SHP77 treated with DMSO at 0.1 percent for 48 hours (cell line): Measurements from ENCODE around the gene CPTP.

Experiments used
- DNase-seq: peaks from one replicate; lab custom pipeline; 2025; lab: John Stamatoyannopoulos, UW

CPTP gene

DNA sequence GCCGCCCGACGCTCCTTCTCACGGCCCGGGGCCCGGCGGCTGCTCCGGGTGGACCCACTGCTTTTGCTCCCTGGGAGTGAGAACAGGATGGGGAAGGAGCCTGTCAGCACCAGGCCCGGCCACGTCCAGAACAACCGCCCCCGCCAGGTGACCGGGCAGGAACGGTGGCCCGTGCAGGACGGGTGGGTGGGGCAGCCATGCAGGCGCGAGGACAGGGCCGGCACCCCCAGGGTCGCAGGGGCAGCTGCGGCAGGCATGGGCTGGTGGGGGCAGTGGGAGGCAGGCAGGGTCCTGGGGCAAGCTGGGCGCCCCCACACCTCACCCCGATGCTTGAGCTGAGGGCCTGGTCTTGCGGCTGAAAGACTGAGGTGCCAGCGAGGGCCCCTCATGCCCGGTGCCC lies 11.8 kb downstream of the CPTP start:
- DNase-seq = no peak

GRCh38 chr1:1336931-1337792 lies 12.6 kb downstream of the CPTP start:
- DNase-seq = no peak

- no peak for DNase-seq
These were observed 13.2 kb downstream of the CPTP start for GRCh38 chr1:1337793-1338147.

- DNase-seq = no peak
These were observed 13.7 kb downstream of the CPTP start for GRCh38 chr1:1338278-1338677.

DNA sequence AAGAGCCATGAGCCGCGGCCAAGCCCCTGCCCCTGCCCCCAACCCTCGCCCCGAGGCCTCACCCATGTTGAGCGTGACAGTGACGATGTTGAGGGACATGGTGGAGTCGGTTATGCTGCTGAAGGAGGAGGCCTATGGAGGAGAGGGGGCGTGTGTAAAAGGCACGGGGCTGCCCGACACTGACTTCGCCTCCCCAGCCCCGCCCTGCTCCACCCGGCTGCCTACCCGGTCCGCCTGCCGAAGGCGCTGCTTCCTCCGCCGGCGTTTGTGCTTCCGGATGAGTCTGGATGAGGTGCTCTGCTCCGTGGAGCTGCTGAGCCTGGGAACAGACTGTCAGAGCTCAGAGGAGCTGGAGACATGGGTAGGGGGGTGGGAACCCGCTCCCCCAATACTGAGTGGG lies 15.6 kb downstream of the CPTP start:
- no peak for DNase-seq

- no peak for DNase-seq
These were observed 16.4 kb downstream of the CPTP start for GRCh38 chr1:1340791-1341548.

GRCh38 chr1:1341549-1342021 lies 17.0 kb downstream of the CPTP start:
- no peak for DNase-seq

DNA sequence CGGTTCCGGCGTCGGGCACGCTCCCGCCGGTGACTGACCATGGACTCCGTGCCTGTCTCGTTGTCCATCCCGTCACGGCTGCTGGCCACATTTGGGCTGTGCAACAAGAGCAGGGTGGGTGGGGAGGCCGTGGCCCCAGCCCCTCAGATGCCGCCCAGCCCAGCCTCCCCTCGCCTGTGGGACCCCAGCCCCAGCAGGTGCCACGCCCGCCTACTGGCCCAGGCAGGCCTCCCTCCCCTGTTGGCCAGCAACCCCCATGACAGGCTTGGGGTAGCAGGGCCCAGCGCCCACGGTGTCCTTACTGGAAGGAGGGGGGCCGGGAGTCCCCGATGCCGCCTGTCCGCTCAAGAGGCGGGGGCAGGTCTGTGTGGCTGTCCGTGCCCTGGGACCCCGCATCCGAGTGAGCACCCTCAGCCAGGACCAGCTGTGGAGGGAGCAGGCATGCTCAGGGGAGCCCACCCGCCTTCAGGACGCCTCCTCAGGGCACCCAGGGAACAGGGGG lies 17.5 kb downstream of the CPTP start:
- DNase-seq = no peak

- no peak for DNase-seq
These were observed 18.0 kb downstream of the CPTP start for GRCh38 chr1:1342584-1343115.

- no peak for DNase-seq
These were observed 19.3 kb downstream of the CPTP start for GRCh38 chr1:1343811-1344421.

DNA sequence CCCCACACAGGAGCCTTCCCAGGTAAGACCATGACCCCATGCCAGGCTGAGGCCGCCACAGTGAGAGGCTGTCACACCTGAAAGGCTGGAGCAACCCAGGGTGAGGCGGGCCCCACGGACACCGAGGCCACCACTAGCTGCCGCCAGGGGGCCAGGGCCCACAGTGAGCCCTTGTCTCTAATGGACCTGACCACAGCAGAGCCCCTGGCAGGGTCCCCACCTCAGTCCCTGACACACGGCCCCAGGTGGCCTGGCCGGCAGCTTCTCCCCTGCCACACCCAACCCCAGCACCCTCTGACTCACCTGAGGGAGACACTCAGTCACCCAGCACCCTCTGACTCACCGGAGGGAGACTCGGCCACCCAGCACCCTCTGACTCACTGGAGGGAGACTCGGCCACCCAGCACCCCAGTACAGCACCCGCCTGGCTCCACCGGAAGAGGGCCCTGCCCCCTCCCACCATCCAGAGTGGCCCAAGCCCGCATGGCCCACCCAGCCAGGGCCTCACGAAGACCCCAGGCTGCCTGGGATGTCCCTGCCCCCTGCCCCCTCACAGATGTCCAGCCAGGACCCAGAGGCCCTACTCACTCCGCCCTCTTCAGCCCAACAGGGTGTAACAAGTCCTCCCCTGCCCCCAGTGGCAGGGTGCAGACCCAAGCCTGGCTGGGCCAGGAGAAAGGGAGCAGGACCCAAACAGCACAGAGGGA lies 20.2 kb downstream of the CPTP start:
- DNase-seq = no peak

DNA sequence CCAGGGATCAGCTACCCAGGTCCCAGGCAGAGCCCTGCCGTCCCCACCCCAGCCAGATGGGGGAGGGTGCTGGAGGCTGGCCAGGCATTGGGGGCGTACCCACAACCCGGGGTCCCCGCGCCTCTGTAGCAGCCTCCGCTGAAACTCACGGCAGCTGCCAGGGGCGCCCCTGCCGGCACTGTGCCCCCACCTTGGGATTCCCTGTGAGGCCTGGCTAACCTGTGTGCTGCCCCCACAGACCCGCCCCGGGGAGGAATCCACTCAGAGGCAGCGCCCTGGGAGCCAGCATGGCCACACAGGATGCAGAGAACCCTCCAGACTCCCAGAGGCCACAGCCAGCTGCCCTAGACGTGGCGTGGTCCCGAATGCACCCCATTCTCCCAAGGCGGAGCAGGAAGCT lies 20.8 kb downstream of the CPTP start:
- no peak for DNase-seq

GRCh38 chr1:1345860-1346500 lies 21.4 kb downstream of the CPTP start:
- DNase-seq = no peak

DNA sequence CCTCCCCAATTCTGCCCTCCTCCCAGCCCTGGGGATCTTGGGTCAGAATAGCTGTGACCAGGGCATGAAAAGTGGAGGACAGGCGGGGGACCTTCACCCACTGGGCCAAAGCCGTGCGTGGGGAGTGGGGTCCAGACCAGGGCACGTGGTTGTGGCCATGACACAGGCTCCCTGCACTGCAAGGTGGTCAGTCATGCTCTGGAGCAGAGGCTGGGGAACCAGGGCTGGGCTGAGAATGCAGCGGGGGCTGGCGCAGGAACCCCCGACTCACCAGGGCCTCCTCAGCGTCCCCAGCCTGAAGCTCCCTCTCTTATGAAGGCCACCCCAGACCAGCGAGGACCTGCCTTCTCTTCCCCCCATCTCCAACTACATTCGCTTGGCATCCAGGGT lies 21.9 kb downstream of the CPTP start:
- no peak for DNase-seq

- DNase-seq = no peak
These were observed 22.5 kb downstream of the CPTP start for GRCh38 chr1:1347026-1347595.

- no peak for DNase-seq
These were observed 23.2 kb downstream of the CPTP start for GRCh38 chr1:1347663-1348419.

DNA sequence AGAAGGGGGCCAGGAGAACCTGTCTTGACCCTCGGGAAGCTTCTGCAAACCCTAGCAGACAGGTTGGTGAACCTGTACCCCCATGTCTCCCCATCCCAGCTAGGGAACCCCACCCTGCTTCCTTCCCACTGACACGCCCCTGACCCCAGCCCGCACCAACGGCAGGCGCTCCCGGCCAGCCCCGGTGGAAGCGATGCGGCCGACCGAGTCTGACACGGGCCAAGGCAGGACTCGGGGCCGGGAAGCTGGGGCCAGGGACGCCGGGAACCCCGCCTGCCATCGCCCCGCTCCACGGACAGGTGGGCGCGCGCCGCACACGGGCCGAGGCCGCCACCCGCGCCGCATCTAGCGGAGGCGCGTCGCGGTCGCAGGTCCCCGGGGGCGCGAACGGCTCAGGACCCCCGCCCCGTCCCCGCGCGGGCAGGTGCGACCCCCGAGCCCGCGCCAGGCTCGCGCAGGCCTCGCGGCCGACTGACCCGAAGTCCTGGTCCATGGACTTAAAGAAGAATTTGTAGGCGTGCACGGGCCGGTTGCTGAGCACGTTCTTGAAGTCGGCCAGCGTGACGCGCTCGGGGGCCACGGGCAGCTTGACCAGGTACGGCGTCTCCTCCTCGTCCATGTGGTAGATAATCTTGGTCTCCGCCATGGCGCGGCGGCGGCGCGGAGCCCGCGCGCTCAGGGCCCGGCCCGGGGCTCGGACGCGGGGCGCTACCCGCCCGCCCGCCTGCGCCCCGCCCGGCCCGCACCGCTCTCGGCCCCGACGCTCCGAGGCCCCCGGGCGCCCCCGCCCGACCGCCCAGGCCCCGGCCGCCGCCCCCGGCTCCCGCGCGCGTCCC lies 24.0 kb downstream of the CPTP start:
- DNase-seq = no peak

DNA sequence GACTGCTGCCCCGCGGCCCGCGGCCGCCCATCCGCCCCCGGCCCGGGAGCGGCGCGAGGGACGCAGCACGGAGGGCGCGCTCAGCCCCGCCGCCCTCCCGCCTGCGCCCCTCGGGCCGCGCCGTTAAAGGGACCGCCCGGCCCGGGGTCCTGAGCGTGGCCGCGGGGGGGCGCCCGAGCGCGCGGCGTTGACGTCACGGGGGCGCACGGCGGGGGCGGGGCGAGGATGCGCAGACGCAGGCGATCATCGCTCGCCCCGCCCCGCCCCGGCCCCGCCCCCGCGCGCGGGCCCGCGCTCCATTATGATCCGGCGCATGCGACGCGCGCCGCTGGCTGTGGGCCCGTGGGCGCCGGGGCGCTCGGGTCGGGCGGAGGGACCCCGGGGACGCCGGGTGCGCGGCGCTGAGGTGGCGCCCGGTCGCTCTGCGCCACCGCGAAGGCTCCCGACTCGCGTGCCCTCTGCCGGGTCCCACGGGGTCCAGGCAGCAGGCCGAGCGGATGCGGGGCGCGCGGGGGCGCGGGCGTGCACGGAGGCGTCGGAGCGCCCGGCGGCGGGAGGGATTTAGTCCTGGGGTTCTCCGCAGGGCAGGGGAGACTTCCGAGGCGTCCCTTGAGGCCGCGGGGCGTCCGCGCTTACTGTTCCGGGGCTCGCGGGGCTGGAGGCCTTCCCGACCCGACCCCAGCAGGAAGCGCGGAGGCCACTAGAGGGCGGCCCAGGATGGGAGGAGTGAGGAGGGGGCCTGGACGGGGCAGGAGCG lies 24.8 kb downstream of the CPTP start, which contains the start of gene DVL1:
DVL1 (minus strand) TSS at position 163 of the 757 bp plus-strand sequence. CDS start 353 bp downstream, outside the sequence.
- no peak for DNase-seq
